Measurements from ENCODE around the gene RBM47. TPM values are rescaled to one million over a fixed set of nuclear protein-coding genes. Genes with fewer than 3 reads are reported as not detected.

The RBM47 gene
- polyA plus RNA-seq, 1 experiment, result 0.62 TPM

DNA sequence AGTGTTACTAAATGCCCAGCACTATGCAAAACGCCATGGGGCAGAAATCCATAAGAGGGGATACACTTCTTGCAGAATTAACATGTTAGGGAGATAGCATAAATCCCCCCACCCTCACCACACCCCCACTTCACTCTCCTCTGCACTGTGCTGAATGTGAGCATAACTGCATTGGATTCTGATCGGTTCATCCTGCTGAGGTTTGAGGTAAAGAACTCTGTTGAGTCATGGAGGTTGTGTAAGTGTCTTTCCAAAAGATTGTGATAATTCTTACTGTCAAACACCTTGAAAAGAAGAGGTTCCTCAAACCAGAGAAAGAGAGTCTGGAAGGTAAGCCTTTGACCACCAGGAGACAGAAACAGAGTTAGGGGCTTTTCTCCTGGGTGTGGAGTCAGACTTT lies 43.6 kb downstream of the RBM47 start:
- TF ChIP-seq, protein P1, sequence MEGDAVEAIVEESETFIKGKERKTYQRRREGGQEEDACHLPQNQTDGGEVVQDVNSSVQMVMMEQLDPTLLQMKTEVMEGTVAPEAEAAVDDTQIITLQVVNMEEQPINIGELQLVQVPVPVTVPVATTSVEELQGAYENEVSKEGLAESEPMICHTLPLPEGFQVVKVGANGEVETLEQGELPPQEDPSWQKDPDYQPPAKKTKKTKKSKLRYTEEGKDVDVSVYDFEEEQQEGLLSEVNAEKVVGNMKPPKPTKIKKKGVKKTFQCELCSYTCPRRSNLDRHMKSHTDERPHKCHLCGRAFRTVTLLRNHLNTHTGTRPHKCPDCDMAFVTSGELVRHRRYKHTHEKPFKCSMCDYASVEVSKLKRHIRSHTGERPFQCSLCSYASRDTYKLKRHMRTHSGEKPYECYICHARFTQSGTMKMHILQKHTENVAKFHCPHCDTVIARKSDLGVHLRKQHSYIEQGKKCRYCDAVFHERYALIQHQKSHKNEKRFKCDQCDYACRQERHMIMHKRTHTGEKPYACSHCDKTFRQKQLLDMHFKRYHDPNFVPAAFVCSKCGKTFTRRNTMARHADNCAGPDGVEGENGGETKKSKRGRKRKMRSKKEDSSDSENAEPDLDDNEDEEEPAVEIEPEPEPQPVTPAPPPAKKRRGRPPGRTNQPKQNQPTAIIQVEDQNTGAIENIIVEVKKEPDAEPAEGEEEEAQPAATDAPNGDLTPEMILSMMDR (IDR thresholded peaks at IDR 0.05; ENCODE audit: low read depth, low read length), result no peak
- Histone ChIP-seq H3K27ac (ENCODE audit: low read depth, low read length) (no peak overlapping the region), H3K4me3 (ENCODE audit: low read depth, low read length) (no peak overlapping the region), H3K9me3 (ENCODE audit: control insufficient read depth, insufficient read depth, low read length) (no peaks in the 10 kb centered on the region), H3K27me3 (ENCODE audit: control insufficient read depth, insufficient read depth, low read length) (no peaks in the 10 kb centered on the region)
- CTCF ChIA-PET, result no interaction called here
- DNase-seq (ENCODE audit: low read depth, low spot score), result no peak
- POLR2A ChIA-PET, result no interaction called here

DNA sequence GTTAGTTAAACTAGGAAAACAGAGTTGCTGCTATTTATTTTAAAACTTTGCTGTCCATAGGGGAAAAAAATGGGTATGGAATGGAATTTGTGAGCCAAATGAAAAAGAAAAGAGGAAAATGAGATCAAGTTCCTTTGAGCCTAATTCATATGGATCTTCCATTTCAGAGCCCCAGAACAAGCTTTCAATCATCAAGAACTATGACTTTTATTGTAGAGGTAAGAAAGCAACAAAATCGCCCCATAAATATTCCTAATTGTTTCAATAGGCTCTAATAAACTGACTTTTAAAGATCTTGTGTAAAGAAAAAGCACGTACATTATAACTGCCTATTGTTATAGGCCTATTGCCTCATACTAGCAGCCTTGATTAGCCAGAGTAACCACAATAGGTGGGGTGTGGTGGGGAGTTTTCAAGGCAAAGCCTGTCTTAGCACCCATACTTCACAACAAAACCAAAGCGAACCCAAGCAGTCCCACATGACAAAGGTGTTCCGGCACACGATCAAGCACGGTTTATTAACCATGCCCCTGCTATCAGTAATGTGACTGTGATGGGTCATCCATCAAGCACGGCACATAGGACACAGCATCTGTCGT lies 44.4 kb downstream of the RBM47 start:
- TF ChIP-seq, protein P1 (IDR thresholded peaks at IDR 0.05; ENCODE audit: low read depth, low read length), result no peak
- no peak overlapping the region for H3K27ac ChIP-seq (ENCODE audit: low read depth, low read length)
- ChIA-PET POLR2A (no interaction called here), CTCF (no interaction called here)
- no peaks in the 10 kb centered on the region for H3K27me3 ChIP-seq (ENCODE audit: control insufficient read depth, insufficient read depth, low read length)
- H3K4me3 ChIP-seq (ENCODE audit: low read depth, low read length), result no peak overlapping the region
- H3K9me3 ChIP-seq (ENCODE audit: control insufficient read depth, insufficient read depth, low read length), result no peaks in the 10 kb centered on the region
- no peak for DNase-seq (ENCODE audit: low read depth, low spot score)

DNA sequence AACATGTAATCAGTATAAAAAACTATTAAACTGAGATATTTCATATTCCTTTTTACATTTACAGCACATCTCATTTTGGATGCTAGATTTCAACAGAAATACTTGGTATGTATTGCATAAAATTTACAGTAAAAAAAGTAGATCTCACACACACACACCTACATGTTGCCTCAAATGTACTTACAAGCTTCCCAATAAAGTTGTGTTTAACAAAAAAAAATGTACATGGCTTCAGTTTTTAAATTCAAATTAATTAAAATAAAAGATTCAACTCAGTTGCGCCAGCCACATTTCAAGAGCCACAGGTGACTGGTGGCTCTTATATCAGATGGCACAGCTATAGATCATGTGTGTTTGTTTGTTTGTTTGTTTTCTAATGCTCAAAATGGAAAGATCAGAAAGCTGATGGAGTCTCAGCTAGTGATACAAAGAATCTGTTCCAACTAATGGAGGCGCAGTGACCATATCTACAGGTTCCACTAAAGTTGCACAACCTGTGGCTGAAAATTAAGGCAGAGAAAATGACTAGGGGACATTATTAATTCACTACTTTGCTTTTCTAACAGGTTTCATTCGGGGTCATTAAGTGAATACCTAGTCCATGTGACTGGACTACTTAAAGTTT lies 45.0 kb downstream of the RBM47 start:
- no peak overlapping the region for H3K27ac ChIP-seq (ENCODE audit: low read depth, low read length)
- no peaks in the 10 kb centered on the region for H3K27me3 ChIP-seq (ENCODE audit: control insufficient read depth, insufficient read depth, low read length)
- no peak overlapping the region for H3K4me3 ChIP-seq (ENCODE audit: low read depth, low read length)
- POLR2A ChIA-PET, result no interaction called here
- DNase-seq (ENCODE audit: low read depth, low spot score), result no peak
- TF ChIP-seq, protein P1 (IDR thresholded peaks at IDR 0.05; ENCODE audit: low read depth, low read length), result no peak
- H3K9me3 ChIP-seq (ENCODE audit: control insufficient read depth, insufficient read depth, low read length), result no peaks in the 10 kb centered on the region
- CTCF ChIA-PET, result no interaction called here

DNA sequence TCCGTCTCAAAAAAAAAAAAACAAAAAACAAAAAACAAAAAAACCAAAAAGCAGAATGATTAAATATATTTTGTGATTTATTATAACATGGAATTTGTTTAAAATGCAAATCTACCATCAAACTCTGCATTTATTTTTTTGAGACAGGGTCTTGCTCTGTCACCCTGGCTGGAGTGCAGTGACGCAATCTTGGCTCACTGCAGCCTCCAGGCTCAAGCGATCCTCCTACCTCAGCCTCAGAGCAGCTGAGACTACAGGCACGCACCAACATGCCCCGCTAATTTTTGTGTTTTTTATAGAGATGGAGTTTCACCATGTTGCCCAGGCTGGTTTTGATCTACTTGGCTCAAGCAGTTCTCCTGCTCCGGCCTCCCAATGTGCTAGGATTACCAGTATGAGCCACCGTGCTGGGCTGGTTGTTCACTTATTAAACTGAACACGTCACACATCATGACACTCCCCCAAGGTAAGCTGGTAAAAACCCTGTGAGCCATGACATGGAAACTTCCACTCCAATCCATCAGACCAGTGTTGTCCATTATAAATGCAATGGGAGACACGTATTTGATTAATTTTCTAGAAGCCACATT lies 45.7 kb downstream of the RBM47 start:
- Histone ChIP-seq H3K4me3 (ENCODE audit: low read depth, low read length) (no peak overlapping the region), H3K9me3 (ENCODE audit: control insufficient read depth, insufficient read depth, low read length) (no peaks in the 10 kb centered on the region), H3K27ac (ENCODE audit: low read depth, low read length) (no peak overlapping the region), H3K27me3 (ENCODE audit: control insufficient read depth, insufficient read depth, low read length) (no peaks in the 10 kb centered on the region)
- ChIA-PET CTCF (no interaction called here), POLR2A (no interaction called here)
- TF ChIP-seq, protein P1 (IDR thresholded peaks at IDR 0.05; ENCODE audit: low read depth, low read length), result no peak
- DNase-seq (ENCODE audit: low read depth, low spot score), result no peak

DNA sequence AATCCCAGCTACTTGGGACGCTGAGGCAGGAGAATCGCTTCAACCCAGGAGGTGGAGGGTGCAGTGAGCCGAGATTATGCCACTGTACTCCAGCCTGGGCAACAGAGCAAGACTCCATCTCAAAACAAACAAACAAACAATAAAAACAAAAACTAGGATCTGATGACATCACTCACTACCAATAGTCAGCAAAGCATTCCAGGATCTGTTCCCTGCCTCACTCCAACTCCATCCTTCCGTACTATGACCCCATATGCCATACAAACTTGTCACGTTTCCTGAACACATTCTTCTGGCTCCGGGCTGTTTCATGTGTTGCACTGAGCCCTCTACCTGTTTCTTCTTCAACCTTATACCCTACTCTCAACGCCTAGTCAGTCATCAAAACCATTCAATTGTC lies 47.3 kb downstream of the RBM47 start:
- TF ChIP-seq, protein P1 (IDR thresholded peaks at IDR 0.05; ENCODE audit: low read depth, low read length), result no peak
- Histone ChIP-seq H3K27ac (ENCODE audit: low read depth, low read length) (no peak overlapping the region), H3K9me3 (ENCODE audit: control insufficient read depth, insufficient read depth, low read length) (no peaks in the 10 kb centered on the region), H3K27me3 (ENCODE audit: control insufficient read depth, insufficient read depth, low read length) (no peaks in the 10 kb centered on the region), H3K4me3 (ENCODE audit: low read depth, low read length) (no peak overlapping the region)
- no peak for DNase-seq (ENCODE audit: low read depth, low spot score)
- POLR2A ChIA-PET, result no interaction called here
- CTCF ChIA-PET, result no interaction called here
